Measurements from ENCODE around the gene SEMA4G.

DNA sequence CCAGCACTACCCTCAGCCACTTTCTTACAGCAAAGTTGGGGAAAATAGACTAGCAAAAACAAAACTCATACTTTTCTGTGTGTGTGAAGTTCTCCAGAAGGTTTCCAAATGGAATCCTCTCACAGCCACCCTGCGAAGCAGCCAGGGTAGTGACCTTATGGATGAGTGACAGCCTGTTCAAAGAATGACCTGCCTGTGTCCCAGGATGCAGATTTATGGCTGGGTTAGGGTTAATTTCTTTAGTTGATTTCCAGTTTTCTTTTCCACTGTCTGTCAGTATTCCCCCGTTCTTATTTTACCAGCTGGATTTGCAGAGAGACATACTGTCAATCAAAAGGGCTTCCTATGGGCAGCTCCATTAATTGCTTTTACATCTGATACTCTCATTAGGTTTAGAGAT lies 2.4 kb upstream of the SEMA4G start:
- TF ChIP-seq, protein P1, sequence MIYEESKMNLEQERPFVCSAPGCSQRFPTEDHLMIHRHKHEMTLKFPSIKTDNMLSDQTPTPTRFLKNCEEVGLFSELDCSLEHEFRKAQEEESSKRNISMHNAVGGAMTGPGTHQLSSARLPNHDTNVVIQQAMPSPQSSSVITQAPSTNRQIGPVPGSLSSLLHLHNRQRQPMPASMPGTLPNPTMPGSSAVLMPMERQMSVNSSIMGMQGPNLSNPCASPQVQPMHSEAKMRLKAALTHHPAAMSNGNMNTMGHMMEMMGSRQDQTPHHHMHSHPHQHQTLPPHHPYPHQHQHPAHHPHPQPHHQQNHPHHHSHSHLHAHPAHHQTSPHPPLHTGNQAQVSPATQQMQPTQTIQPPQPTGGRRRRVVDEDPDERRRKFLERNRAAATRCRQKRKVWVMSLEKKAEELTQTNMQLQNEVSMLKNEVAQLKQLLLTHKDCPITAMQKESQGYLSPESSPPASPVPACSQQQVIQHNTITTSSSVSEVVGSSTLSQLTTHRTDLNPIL (CRISPR knock-in tag; IDR thresholded peaks at IDR 0.05; ENCODE audit: low read depth), result no peak
- TF ChIP-seq ZC3H10 (CRISPR knock-in tag; IDR thresholded peaks at IDR 0.05) (no peak), ISL1 (CRISPR knock-in tag; IDR thresholded peaks at IDR 0.05) (no peak), RARB (CRISPR knock-in tag; IDR thresholded peaks at IDR 0.05) (no peak), TOX (CRISPR knock-in tag; IDR thresholded peaks at IDR 0.05; ENCODE audit: borderline replicate concordance) (no peak), ARNTL (CRISPR knock-in tag; IDR thresholded peaks at IDR 0.05; ENCODE audit: borderline replicate concordance, low read depth) (no peak), ZNF565 (CRISPR knock-in tag; conservative IDR thresholded peaks at IDR 0.05; ENCODE audit: low read depth) (no peak), BACH2 (CRISPR knock-in tag; IDR thresholded peaks at IDR 0.05; ENCODE audit: borderline replicate concordance) (no peak), CSDC2 (CRISPR knock-in tag; IDR thresholded peaks at IDR 0.05) (no peak), GLIS3 (CRISPR knock-in tag; IDR thresholded peaks at IDR 0.05) (no peak)

Measured in SK-N-SH treated with all-trans-retinoic acid at 6 μM for 48 hours (cell line).